ENCODE measurements around the gene SYT15B.
"Not testable (repeated sequence)": the region's sequence is repeated elsewhere in the genome, so short reads cannot be mapped to it uniquely, and the experiment has no call there.

Gene SYT15B

DNA sequence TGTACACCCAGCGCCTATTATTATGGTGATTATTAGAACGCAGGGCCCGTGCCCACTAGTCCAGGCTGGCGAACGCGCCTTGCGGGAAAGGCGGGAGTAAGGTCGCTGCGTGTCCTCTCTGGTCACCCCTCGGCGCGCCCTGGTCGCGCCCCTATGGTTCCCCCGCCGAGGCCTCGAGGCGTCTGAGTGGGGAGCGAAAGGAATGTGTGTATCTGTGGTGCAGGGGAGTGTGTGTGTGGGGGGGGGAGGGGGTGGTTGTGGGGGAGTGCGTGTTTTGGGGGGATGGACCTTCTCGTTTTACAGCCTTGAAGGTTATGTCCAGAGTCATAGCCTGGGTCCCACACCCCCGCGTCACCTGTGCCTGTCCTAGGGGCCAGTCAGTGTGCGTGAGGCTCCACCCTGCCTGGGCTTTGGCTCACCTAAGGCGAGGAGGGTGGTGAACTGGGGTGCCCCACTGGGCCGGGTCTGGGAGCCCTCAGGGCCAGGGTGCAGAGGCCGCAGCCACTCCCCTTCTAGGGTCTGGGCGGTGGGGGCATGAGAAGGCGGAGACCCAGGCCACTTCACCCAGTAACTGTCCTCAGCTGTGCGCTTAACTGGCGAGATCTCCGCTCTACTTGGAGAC is at the start of gene SYT15B:
SYT15B (minus strand) TSS at position 39 of the 622 bp plus-strand sequence. CDS start 952 bp downstream, outside the sequence.
- DNase-seq = not testable (repeated sequence)

DNA sequence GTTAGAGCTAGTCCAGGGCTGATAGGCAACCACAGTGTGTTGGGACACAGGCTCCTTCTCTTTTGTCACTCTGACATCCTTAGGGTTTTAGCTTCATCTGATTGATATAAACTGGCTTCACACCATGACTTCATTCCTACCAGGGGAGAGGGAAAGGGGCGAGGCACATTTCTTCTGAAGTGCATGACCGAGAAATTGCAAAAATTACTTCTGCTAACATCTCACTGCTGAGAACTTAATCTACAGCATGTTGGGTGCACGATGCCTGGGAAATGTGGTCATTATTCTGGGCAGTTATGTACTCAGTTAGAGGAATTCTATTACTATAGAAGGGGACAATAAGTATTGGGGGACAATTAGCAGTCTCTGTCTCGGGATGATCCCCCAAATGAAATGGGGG is 16.2 kb upstream of the SYT15B start:
- DNase-seq = not testable (repeated sequence)

- not testable (repeated sequence) for DNase-seq
Observed at GRCh38 chr10:47775361-47776231, 12.2 kb upstream of the SYT15B start.

DNA sequence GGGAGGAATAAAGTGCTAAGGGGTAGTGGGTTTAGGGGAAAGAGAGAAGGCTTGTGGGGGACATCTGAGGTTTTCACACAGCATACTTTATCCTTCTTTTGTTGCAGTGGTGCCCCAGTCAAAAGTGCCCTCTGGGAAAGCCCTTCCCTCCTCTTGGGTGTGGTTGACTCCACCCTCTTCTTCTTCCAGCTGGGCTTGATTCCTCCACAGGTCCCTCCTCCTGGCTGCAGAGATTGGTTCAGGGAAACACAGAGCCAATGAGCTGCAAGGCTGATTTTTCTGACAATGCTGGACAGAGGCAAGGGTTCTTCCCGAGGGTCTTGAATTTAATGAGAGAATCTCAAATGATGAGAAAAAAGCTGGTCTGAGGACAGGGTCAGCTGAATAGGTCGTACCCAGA is 7.4 kb upstream of the SYT15B start:
- DNase-seq = not testable (repeated sequence)

DNA sequence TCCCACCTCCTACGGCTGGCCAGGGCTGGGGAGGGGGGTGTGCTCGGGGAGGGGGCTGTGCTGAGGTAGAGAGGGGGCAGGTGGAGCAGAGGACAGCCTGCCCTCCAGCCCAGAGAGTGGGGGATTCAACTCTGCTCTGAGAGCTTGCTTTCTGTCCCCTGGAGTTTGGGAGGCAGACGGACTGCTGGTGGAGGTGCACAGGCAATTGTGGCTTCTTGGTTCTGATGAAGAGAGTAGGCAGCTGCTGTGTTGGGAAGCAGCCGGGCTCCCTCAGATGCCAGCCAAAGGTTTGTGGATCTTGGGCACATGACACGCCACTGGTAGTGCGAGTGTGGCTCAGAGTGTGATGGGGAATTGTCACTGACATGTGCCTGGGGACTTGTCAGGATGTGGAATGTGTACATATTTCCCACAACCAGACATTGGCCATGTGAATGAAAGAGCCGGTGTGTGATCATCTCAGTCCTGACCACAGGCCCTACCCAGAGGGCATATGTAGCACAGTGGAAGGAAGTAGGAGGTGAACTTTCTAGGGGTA is 5.3 kb upstream of the SYT15B start:
- not testable (repeated sequence) for DNase-seq

GRCh38 chr10:47768085-47768484 is 4.7 kb upstream of the SYT15B start:
- not testable (repeated sequence) for DNase-seq

GRCh38 chr10:47767236-47767635 is 3.8 kb upstream of the SYT15B start:
- not testable (repeated sequence) for DNase-seq

- DNase-seq = not testable (repeated sequence)
Observed at GRCh38 chr10:47765232-47765631, 1.8 kb upstream of the SYT15B start.

DNA sequence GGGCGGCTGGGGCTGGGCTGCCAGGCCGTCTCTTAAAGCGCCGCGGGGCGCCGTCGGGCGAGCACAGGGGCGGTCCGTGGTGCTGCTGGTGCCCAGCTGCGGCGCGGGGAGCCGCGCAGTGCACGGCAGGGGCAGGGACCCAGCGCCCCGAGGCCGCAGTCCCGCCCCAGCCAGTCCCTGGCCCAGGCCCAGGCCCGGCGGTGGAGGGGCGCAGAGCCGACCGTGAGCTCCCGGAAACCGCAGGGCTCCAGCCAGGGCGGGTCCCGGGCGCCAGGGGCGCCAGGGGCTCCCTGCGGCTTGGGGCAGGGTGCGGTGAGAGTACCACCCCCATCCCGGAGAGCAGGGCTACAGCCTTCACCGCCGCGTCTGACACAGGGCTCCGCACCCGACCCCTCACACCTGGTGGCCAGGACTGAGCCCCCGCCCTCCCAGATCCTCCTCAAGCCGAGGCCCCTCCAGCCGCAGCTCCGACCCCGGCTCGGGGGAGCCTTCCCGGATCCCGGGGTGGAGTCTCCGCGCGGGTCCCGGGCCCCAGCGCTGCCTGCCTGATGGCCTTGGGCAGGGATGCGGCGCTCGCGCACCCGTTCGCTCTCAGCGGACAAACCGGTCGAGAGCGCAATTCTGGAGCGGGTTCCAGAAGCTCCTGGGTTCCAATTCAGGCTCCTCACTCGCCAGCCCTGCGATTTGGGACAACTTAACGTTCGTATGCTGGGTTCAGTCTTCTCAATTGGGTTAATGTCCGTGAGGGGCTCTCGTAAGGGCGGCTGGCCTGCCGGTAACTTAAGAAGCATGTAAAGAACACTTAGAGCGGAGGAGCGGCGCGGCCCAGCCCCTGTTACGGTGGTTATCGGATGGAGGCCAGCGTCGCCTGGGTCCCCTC is 478 bp downstream of the SYT15B start:
- not testable (repeated sequence) for DNase-seq

- not testable (repeated sequence) for DNase-seq
Observed at GRCh38 chr10:47758855-47759254, 4.5 kb downstream of the SYT15B start.

DNA sequence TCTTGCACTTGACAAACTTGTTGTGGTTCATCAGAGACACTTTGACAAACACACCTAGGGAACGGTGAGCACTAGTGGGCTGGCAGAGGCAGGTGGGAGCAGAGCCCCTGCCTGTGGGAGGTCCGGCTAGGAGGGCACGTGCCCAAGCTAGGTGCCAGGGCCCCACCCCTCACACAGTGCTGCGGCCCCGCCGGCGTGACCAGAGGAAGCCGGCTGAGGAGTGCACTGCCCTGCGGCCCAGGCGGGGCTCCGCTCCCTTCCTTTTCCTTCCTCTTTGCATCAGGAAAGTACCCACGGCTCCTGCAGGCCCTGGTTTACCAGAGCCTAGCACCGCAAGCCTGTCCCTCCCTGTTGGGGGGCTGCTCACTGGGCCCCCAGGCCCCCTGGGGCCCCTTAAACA is 7.2 kb downstream of the SYT15B start:
- not testable (repeated sequence) for DNase-seq

- DNase-seq = not testable (repeated sequence)
Observed at GRCh38 chr10:47753871-47754270, 9.5 kb downstream of the SYT15B start.

- not testable (repeated sequence) for DNase-seq
Observed at GRCh38 chr10:47753176-47753575, 10.2 kb downstream of the SYT15B start.

DNA sequence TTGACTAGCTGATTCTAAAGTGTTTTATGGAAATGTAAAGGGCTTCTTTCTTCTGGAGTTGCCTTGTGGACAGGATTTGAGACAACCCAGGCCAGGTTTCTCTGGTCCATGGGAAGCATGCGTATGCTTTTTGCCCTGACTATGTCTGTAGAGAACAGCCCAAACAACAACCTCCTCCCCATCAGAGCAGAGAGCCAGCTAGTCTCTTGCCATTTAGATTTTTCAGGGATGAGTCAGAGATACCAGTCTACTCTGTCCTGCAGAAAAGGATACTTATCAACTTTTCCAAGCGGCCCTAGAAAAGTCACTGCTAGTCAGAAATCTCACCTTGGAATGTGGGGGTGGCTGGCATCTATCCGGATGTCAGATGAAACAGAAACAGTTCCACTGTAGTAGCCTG is 11.6 kb downstream of the SYT15B start:
- not testable (repeated sequence) for DNase-seq

DNA sequence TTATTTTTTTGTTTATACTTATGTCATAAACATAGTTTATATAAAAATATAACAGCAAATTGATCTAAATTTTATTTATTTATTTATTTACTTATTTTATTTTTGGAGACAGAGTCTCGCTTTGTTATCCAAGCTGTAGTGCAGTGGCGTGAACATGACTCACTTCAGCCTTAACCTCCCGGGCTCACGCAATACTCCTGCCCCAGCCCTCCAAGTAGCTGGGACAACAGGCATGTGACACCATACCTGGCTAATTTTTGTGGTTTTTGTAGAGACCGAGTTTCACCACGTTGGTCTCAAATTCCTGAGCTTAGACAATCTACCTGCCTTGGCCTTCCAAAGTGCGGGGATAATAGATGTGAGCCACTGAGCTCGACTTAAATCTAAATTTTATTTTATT is 13.0 kb downstream of the SYT15B start:
- not testable (repeated sequence) for DNase-seq

DNA sequence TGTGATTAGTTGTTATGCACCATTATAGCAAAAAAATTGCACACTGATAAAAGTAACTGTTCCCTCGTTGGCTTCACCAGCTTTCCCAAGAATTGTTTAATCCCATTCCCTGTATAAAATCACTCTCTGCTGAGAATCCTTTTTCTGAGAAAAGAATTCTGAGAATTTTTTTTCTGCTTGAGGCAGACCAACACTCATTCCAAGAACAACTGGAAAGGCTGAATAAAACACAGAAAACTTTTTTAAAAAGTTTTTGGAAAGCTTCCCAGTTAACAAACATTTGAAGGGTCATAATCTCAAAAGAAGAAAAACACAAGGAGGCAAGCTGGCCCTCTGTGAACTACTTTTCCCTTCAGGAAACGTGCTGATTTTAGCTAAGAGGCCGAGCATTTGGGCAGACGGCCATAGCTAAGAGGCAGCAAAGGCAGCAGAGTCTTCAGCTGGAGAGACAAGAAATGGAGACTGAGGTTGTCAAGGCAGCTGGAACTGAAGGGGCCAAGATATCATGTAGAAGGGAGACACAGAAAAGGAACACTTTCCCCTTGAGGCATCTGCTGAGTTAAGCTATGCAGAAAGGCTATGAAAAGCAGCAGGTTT is 16.5 kb downstream of the SYT15B start:
- not testable (repeated sequence) for DNase-seq

GRCh38 chr10:47744881-47745280 is 18.5 kb downstream of the SYT15B start:
- not testable (repeated sequence) for DNase-seq

GRCh38 chr10:47743611-47744550 is 19.5 kb downstream of the SYT15B start:
- not testable (repeated sequence) for DNase-seq

GRCh38 chr10:47740868-47741267 is 22.5 kb downstream of the SYT15B start:
- DNase-seq = not testable (repeated sequence)

GRCh38 chr10:47730911-47731310 is 32.5 kb downstream of the SYT15B start:
- DNase-seq = not testable (repeated sequence)

GRCh38 chr10:47725740-47726139 is 37.7 kb downstream of the SYT15B start:
- DNase-seq = not testable (repeated sequence)
